Left cardiac atrium (tissue), 4 donors: ENCODE data around the gene SLC30A2. TPM values are rescaled to one million over a fixed set of nuclear protein-coding genes. Genes with fewer than 3 reads are reported as not detected.

Experiments
- ATAC-seq, 2 donors: fragments of 200-7000 bp; cut with Tn5 transposase; one replicate each; pipeline ENCODE4 v1.9.1; 2020; ENCODE audit warnings: mild to moderate bottlenecking in 2 of 2, moderate library complexity in 2 of 2
- DNase-seq: peaks from one replicate; pipeline ENCODE4 v3.0.0-alpha.2; 2020
- intact Hi-C, 2 donors: fragments of 100-400 bp; cut with DNase I; formaldehyde crosslinking; loops; one replicate each; pipeline versions ENCODE4 v1.14.1 to v1.15.1; 2022 to 2023
- total RNA-seq, 2 donors: library from RNA; stranded (reverse); fragmentation: NEBNext Ultra II Directional; extraction: Animal tissue kit (Norgen Biotek cat#: 25700); gene quantifications; one replicate each; pipeline ENCODE4 v1.2.1, GENCODE V29; 2021
- donor health status: DM: no; HTN: yes; CAD: no.
- donor health status: DM: no; HTN: yes; CAD: no; lungs with severe emphysema.
- donor health status: DM: yes; HTN: yes; CAD: no.
- donor health status: Dilated cardiomyopathy.

SLC30A2 gene
- total RNA-seq, 2 donors from 2014 or later, result 0.32 to 1.0 TPM

DNA sequence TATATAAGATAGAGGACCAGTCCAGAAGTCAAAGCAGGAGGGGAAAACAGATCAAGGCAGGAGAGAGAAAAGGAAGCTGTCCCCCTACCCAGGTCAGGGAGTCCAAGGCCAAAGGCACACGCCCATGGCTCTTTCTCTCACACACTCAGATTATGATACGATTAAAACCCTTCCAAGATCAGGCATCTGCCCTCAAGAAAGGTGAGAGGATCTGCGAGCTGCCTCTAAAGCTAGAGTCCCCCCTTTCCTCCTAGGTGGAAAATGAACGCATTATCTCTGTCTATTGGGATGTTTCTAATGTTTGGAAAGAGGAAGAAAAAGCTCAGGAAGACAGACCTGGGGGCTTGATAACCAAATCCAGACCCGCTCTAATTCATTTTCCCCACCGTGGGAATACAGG, 55.7 kb downstream of the SLC30A2 start:
- DNase-seq (no peak), ATAC-seq (no peak)
- intact Hi-C loops, result no loop called here

DNA sequence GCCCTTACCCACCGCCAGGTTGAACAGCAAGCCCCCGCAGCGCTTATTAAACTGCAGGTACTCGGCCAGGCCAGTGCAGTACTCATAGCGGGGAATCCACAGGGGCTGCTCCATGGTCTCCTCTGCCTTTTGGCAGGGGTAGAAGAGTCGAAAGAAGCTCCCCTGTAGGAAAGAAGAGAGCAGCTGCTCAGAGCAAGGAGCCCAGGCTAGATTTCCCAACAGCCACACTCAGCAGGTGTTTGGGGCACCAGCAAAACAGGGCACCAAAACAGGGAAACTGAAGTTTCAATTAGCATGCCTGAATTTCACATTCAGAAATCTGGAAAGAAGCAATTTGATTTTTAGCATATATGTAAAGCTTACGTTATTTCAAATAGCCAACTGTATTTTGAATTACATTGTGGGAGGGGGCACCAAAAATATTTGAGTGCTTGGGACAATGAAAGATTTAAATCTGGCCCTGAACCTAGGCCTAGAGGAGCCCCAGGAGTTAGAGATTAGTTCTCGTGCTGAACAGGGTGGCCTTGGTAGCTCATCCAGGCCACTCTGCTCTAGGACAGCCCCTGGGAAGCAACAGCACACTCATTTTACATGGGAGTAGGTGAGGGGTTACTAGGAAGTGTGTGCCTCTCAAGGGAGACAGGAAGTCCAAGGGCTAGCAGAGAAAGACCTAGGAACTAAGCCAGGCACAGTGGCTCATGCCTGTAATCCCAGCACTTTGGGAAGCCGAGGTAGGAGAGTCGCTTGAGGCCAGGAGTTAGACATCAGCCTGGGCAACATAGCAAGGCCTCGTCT, 56.3 kb downstream of the SLC30A2 start:
- ATAC-seq (peak in 1 of 2 donors; percentile 53), DNase-seq (no peak)
- intact Hi-C loops, result no loop called here

DNA sequence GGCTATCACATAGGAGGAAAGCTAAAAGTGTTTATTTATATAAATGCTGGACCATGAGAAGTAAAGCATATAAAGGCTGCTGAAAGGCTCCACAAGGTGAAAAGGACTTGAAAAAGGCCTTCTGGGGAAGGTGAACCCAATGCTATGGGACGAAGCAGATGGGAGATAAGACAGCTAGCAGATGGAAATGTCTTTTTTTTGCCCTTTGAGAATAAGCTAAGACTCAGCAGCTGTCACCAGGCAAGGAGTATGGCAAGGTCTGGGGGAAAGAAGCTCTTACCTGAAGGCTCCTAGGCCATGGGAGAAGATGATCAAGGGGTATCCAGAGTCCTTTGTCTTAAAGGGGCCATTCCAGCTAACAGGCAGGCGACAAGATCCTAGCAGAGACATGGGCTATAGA, 58.0 kb downstream of the SLC30A2 start:
- ATAC-seq, result no peak
- intact Hi-C loops, result no loop called here
- no peak for DNase-seq

Other genes starting within 250 kb of the SLC30A2 start
- gene SELENON, start 245.9 kb downstream of the SLC30A2 start, total RNA-seq, result 10 to 100 TPM; 43.9 to 50.7 TPM
- gene MTFR1L, start 226.2 kb downstream of the SLC30A2 start, total RNA-seq, result 100 to 1,000 TPM; 126 to 139 TPM
- gene AUNIP, start 186.7 kb downstream of the SLC30A2 start, total RNA-seq, result under 1 TPM in 1 of 2 donors, not detected in 1; 0.53 TPM
- gene PAQR7, start 170.4 kb downstream of the SLC30A2 start, total RNA-seq, result 1 to 10 TPM; 3.2 to 3.3 TPM
- gene STMN1, start 139.7 kb downstream of the SLC30A2 start, total RNA-seq, result 10 to 100 TPM; 13.9 to 27.4 TPM
- 1 to 10 TPM; 5.5 to 6.8 TPM for gene PAFAH2, start 48.1 kb downstream of the SLC30A2 start, total RNA-seq
- gene EXTL1, start 24.3 kb downstream of the SLC30A2 start, total RNA-seq, result 1 to 10 TPM; 1.3 to 3.2 TPM
- 100 to 1,000 TPM; 101 to 219 TPM for gene TRIM63, start 21.5 kb upstream of the SLC30A2 start, total RNA-seq
- 1 to 10 TPM; 3.3 to 4.7 TPM for gene PDIK1L, start 65.7 kb upstream of the SLC30A2 start, total RNA-seq
- 1 to 10 TPM; 5.2 to 5.3 TPM for gene FAM110D, start 113.0 kb upstream of the SLC30A2 start, total RNA-seq
- not detected for gene C1orf232, start 122.8 kb upstream of the SLC30A2 start, total RNA-seq
- gene ZNF593, start 123.8 kb upstream of the SLC30A2 start, total RNA-seq, result 10 to 100 TPM; 13.4 to 24.3 TPM
- not detected for gene ZNF593OS, start 125.7 kb upstream of the SLC30A2 start, total RNA-seq
- gene CNKSR1, start 131.4 kb upstream of the SLC30A2 start, total RNA-seq, result under 1 TPM; 0.60 to 0.85 TPM
- not detected for gene CATSPER4, start 144.5 kb upstream of the SLC30A2 start, total RNA-seq
- gene CEP85, start 188.1 kb upstream of the SLC30A2 start, total RNA-seq, result 10 to 100 TPM; 17.7 to 38.6 TPM
- gene SH3BGRL3, start 234.0 kb upstream of the SLC30A2 start, total RNA-seq, result 10 to 100 TPM; 90.6 to 93.9 TPM